H1 (cell line): ENCODE measurements around the gene ASXL3. TPM values are rescaled to one million over a fixed set of nuclear protein-coding genes. Genes with fewer than 3 reads are reported as not detected.

Experiments
- CTCF ChIA-PET: fragments of 300-600 bp; sonication (Branson Sonifier 250); formaldehyde crosslinking; loops from one replicate; lab custom pipeline; 2021; ENCODE audit not compliant: partially characterized antibody; lab: Charles Lee
- POLR2A ChIA-PET: fragments of 300-600 bp; sonication (Branson Sonifier 250); formaldehyde crosslinking; loops from one replicate; lab custom pipeline; 2021; ENCODE audit warnings: inconsistent platforms; ENCODE audit not compliant: partially characterized antibody; lab: Charles Lee
- DNase-seq, 2 experiments: peaks; one replicate each; pipeline versions ENCODE4 v3.0.0 to v3.0.0-alpha.2; 2010 to 2022; ENCODE audit warnings: low spot score in 2 of 2, low read depth in 1 of 2, mixed read lengths in 1 of 2
- FAIRE-seq: peaks from 2 replicates; lab custom pipeline; 2011; peaks lifted over from hg19 to GRCh38; lab: Jason Lieb, UNC
- H2AFZ ChIP-seq: 2 replicates; pipeline ENCODE4 v1.8.1; 2012; ENCODE audit warnings: low read length, inconsistent platforms
- H2AK5ac ChIP-seq: 2 replicates; pipeline ENCODE4 v1.6.1; 2013; ENCODE audit warnings: low read depth, low read length
- H2BK120ac ChIP-seq: replicated peaks from 2 replicates; pipeline ENCODE3; 2013; ENCODE audit warnings: low read depth, low read length, inconsistent platforms
- H2BK12ac ChIP-seq: 2 replicates; pipeline ENCODE4 v1.6.1; 2013; ENCODE audit warnings: low read depth, low read length
- H2BK15ac ChIP-seq: 2 replicates; pipeline ENCODE4 v1.6.1; 2013; ENCODE audit warnings: low read length
- H2BK20ac ChIP-seq: 2 replicates; pipeline ENCODE4 v1.6.1; 2013; ENCODE audit warnings: low read length
- H2BK5ac ChIP-seq: 2 replicates; pipeline ENCODE4 v1.6.1; 2013; ENCODE audit warnings: low read depth, low read length
- H3K14ac ChIP-seq: 2 replicates; pipeline ENCODE4 v1.6.1; 2013; ENCODE audit warnings: inconsistent platforms; ENCODE audit not compliant: insufficient read length
- H3K18ac ChIP-seq: 2 replicates; pipeline ENCODE4 v1.6.1; 2013; ENCODE audit warnings: low read length; ENCODE audit errors: extremely low read depth
- H3K23ac ChIP-seq: 2 replicates; pipeline ENCODE4 v1.6.1; 2013; ENCODE audit warnings: inconsistent platforms; ENCODE audit not compliant: insufficient read length
- H3K23me2 ChIP-seq: 2 replicates; pipeline ENCODE4 v1.6.1; 2013; ENCODE audit warnings: low read depth, low read length
- H3K27ac ChIP-seq: 2 replicates; pipeline ENCODE4 v1.6.1; 2011; ENCODE audit warnings: low read depth, low read length, inconsistent platforms
- H3K27me3 ChIP-seq, 4 experiments: replicated peaks in 1 of 4; 1 replicate in 1 of 4; 2 replicates in 3 of 4; pipeline versions ENCODE4 v1.6.1 to v1.8.1; 2011 to 2013; ENCODE audit warnings: low read length in 3 of 4, mild to moderate bottlenecking in 3 of 4, inconsistent platforms in 2 of 4, mixed read lengths in 2 of 4, moderate library complexity in 1 of 4; ENCODE audit not compliant: control insufficient read depth in 3 of 4, insufficient read depth in 3 of 4; ENCODE audit errors: extremely low read depth in 1 of 4
- H3K36me3 ChIP-seq, 4 experiments: 2 replicates each; pipeline versions ENCODE4 v1.6.1 to v1.8.1; 2011 to 2013; ENCODE audit warnings: mild to moderate bottlenecking in 4 of 4, low read length in 3 of 4, moderate library complexity in 2 of 4, control low read depth in 1 of 4, inconsistent platforms in 1 of 4; ENCODE audit not compliant: insufficient read depth in 4 of 4, control insufficient read depth in 2 of 4
- H3K4ac ChIP-seq: replicated peaks from 2 replicates; pipeline ENCODE3; 2013; ENCODE audit warnings: low read length, low read depth, mixed read lengths, inconsistent platforms; ENCODE audit not compliant: insufficient read length
- H3K4me1 ChIP-seq, 4 experiments: replicated peaks in 1 of 4; 1 replicate in 1 of 4; 2 replicates in 3 of 4; pipeline versions ENCODE4 v1.6.1 to v1.8.1; 2011 to 2013; ENCODE audit warnings: low read length in 3 of 4, inconsistent platforms in 2 of 4, mixed read lengths in 1 of 4; ENCODE audit not compliant: insufficient read depth in 4 of 4, control insufficient read depth in 3 of 4
- H3K4me2 ChIP-seq, 2 experiments: 2 replicates each; pipeline versions ENCODE4 v1.6.1 to v1.8.1; 2011 to 2013; ENCODE audit warnings: low read depth in 2 of 2, low read length in 2 of 2, control low read depth in 1 of 2, inconsistent platforms in 1 of 2, mild to moderate bottlenecking in 1 of 2; ENCODE audit not compliant: insufficient read depth in 1 of 2
- H3K4me3 ChIP-seq, 4 experiments: fragments of 200-600, 300-600 bp in 1 of 4; sonication (generic), shearing (Covaris generic), sonication (Bioruptor Twin) in 1 of 4; 2 replicates each; pipeline versions ENCODE4 v1.5.1 to v1.8.1; 2011 to 2016; ENCODE audit warnings: low read length in 4 of 4, low read depth in 3 of 4, control low read depth in 2 of 4, inconsistent platforms in 2 of 4, mild to moderate bottlenecking in 2 of 4, mixed read lengths in 1 of 4, moderate library complexity in 1 of 4; ENCODE audit not compliant: insufficient read depth in 2 of 4; ENCODE audit errors: extremely low read depth in 1 of 4
- H3K56ac ChIP-seq: replicated peaks from 2 replicates; pipeline ENCODE3; 2013; ENCODE audit warnings: low read depth, mild to moderate bottlenecking, mixed read lengths, low read length, inconsistent platforms; ENCODE audit not compliant: insufficient read length
- H3K79me1 ChIP-seq: 2 replicates; pipeline ENCODE4 v1.6.1; 2013; ENCODE audit warnings: low read depth, low read length, control low read depth
- H3K79me2 ChIP-seq, 2 experiments: 2 replicates each; pipeline versions ENCODE4 v1.6.1 to v1.8.1; 2012 to 2013; ENCODE audit warnings: low read length in 2 of 2, mild to moderate bottlenecking in 2 of 2, inconsistent platforms in 1 of 2; ENCODE audit not compliant: insufficient read depth in 2 of 2, control insufficient read depth in 1 of 2
- H3K9ac ChIP-seq, 4 experiments: replicated peaks in 1 of 4; 1 replicate in 1 of 4; 2 replicates in 3 of 4; pipeline versions ENCODE4 v1.6.1 to v1.8.1; 2011 to 2013; ENCODE audit warnings: low read depth in 3 of 4, low read length in 3 of 4, control low read depth in 2 of 4, mild to moderate bottlenecking in 2 of 4, moderate library complexity in 2 of 4, inconsistent platforms in 1 of 4; ENCODE audit errors: extremely low read depth in 1 of 4
- H3K9me3 ChIP-seq, 2 experiments: 2 replicates each; pipeline versions ENCODE4 v1.6.1 to v1.8.1; 2012 to 2013; ENCODE audit warnings: mild to moderate bottlenecking in 2 of 2, moderate library complexity in 2 of 2, control low read depth in 1 of 2, inconsistent platforms in 1 of 2, low read depth in 1 of 2, low read length in 1 of 2, mixed read lengths in 1 of 2; ENCODE audit not compliant: insufficient read depth in 2 of 2
- H4K20me1 ChIP-seq, 2 experiments: replicated peaks in 1 of 2; 2 replicates each; pipeline versions ENCODE3 to v1.8.1; 2011 to 2013; ENCODE audit warnings: inconsistent platforms in 2 of 2, low read length in 2 of 2, mild to moderate bottlenecking in 1 of 2; ENCODE audit not compliant: insufficient read depth in 2 of 2, control insufficient read depth in 1 of 2
- H4K5ac ChIP-seq: 2 replicates; pipeline ENCODE4 v1.6.1; 2013; ENCODE audit warnings: low read length, low read depth, mixed read lengths, inconsistent platforms; ENCODE audit not compliant: insufficient read length
- H4K8ac ChIP-seq: 2 replicates; pipeline ENCODE4 v1.8.0; 2013; ENCODE audit warnings: mild to moderate bottlenecking, moderate library complexity, low read length, inconsistent platforms; ENCODE audit not compliant: insufficient read depth; ENCODE audit errors: extremely low read depth
- H4K91ac ChIP-seq: replicated peaks from 2 replicates; pipeline ENCODE3; 2013; ENCODE audit warnings: low read length, mixed read lengths, inconsistent platforms; ENCODE audit not compliant: insufficient read length
- CHD2 ChIP-seq: IDR thresholded peaks from 2 replicates; pipeline ENCODE4 v1.6.1; 2012; ENCODE audit warnings: low read length, improper control_type of control experiment
- JUND ChIP-seq: IDR thresholded peaks from 2 replicates; pipeline ENCODE4 v1.6.1; 2011; ENCODE audit warnings: mild to moderate bottlenecking, improper control_type of control experiment, low read length
- MAFK ChIP-seq: IDR thresholded peaks from 2 replicates; pipeline ENCODE4 v1.6.1; 2012; ENCODE audit warnings: low read depth, mild to moderate bottlenecking, improper control_type of control experiment, low read length
- RAD21 ChIP-seq, 2 experiments: IDR thresholded peaks in 1 of 2; conservative IDR thresholded peaks in 1 of 2; 2 replicates each; pipeline ENCODE4 v1.6.1; 2011; ENCODE audit warnings: low read depth in 2 of 2, low read length in 2 of 2, improper control_type of control experiment in 1 of 2, inconsistent platforms in 1 of 2, mild to moderate bottlenecking in 1 of 2, moderate library complexity in 1 of 2
- RBBP5 ChIP-seq: IDR thresholded peaks from 2 replicates; pipeline ENCODE4 v1.7.1; 2012; ENCODE audit warnings: low read depth, mild to moderate bottlenecking, inconsistent platforms, low read length, moderate library complexity, borderline replicate concordance
- RFX5 ChIP-seq: IDR thresholded peaks from 2 replicates; pipeline ENCODE4 v1.6.1; 2011; ENCODE audit warnings: low read depth, low read length, improper control_type of control experiment, borderline replicate concordance
- SP2 ChIP-seq: IDR thresholded peaks from 2 replicates; pipeline ENCODE4 v1.6.1; 2012; ENCODE audit warnings: mild to moderate bottlenecking, low read length, inconsistent platforms
- SUZ12 ChIP-seq: fragments of 200-600 bp; sonication (generic); IDR thresholded peaks from 2 replicates; pipeline ENCODE4 v1.6.1; 2012; ENCODE audit warnings: mild to moderate bottlenecking, inconsistent platforms, low read length, moderate library complexity, mixed read lengths
- WGBS, 2 experiments: shearing (Covaris generic) in 1 of 2; methylation state at CpG; one replicate each; pipeline versions ENCODE4 v1.1.6 to v1.1.7; 2013 to 2015; ENCODE audit warnings: low lambda C conversion rate in 2 of 2, mixed read lengths in 2 of 2, inconsistent platforms in 1 of 2, low coverage in 1 of 2, missing lambda C conversion rate in 1 of 2; ENCODE audit not compliant: insufficient replicate concordance in 2 of 2, insufficient coverage in 1 of 2, insufficient read length in 1 of 2; ENCODE audit errors: extremely low coverage in 1 of 2, missing lambda C conversion rate in 1 of 2; 5-methylcytosine and 5-hydroxymethylcytosine counted together
- polyA plus RNA-seq, 7 experiments: library from polyadenylated mRNA; depleted of rRNA in 3 of 7; stranded (reverse) in 5 of 7; unstranded in 2 of 7; fragments of >200 nt in 5 of 7; fragments of 200-250 nt in 2 of 7; gene quantifications; 1 replicate in 5 of 7; 2 replicates in 1 of 7; 4 replicates in 1 of 7; pipeline versions ENCODE4 v1.2.1 to v1.2.3, GENCODE V29; 2011 to 2013; ENCODE audit warnings: missing spikeins in 2 of 7, mixed read lengths in 2 of 7
- total RNA-seq: library from RNA; stranded (reverse); fragmentation: NEBNext Ultra II Directional; extraction: Animal tissue kit (Norgen Biotek cat#: 25700); gene quantifications from 2 replicates; pipeline ENCODE4 v1.2.1, GENCODE V29; 2021
- TF ChIP-seq, protein P1 (sequence below), 3 experiments: IDR thresholded peaks; 1 replicate in 2 of 3; 2 replicates in 1 of 3; pipeline versions ENCODE4 v1.5.1 to v1.6.1; 2011; ENCODE audit warnings: low read length in 3 of 3, mild to moderate bottlenecking in 3 of 3, inconsistent platforms in 2 of 3, low read depth in 1 of 3, moderate library complexity in 1 of 3; ENCODE audit not compliant: insufficient read depth in 1 of 3; ENCODE audit errors: control extremely low read depth in 1 of 3
- TF ChIP-seq, protein P2 (sequence below): IDR thresholded peaks from 2 replicates; pipeline ENCODE4 v1.6.1; 2012; ENCODE audit warnings: inconsistent platforms

The ASXL3 gene
- total and polyA plus RNA-seq, 2 of the 8 experiments (the other 6 are each of a cell fraction or from before 2014, with no cell fraction given), result 0.08 to 1.3 TPM

DNA sequence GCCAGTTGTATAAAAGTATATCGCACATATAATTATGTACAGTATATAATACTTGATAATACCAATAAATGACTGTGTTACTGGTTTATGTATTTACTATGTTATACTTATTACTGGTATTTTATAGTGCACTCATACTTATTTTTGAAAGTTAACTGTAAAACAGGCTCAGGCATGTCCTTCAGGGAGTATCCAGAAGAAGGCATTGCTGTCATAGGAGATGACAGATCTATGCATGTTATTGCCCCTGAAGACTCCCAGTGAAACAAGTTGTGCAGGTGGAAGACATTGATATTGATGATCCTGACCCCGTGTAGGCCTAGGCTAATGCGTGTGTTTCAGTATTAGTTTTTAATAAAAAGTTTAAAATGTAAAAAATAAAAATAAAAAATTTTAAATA is 20.3 kb upstream of the ASXL3 start:
- no peaks in the 10 kb centered on the region for H3K36me3 ChIP-seq
- CTCF ChIA-PET, result interaction anchor here (1.0 to 1.2 kb wide), 2 partner anchors 15 to 118 kb away, joined by 3 read pairs; no protein-coding TSS in a partner anchor
- no peaks in the 10 kb centered on the region for H3K9me3 ChIP-seq
- no peaks in the 10 kb centered on the region for H3K79me1 ChIP-seq
- no peak overlapping the region for H2AK5ac ChIP-seq
- no peak overlapping the region for H2BK12ac ChIP-seq
- no peak overlapping the region for H2BK20ac ChIP-seq
- H3K14ac ChIP-seq, result no peak overlapping the region
- H3K9ac ChIP-seq, result no peak overlapping the region
- H2BK5ac ChIP-seq, result no peak overlapping the region
- no peak overlapping the region for H4K91ac ChIP-seq
- H3K4me1 ChIP-seq, result 0 out of 7 replicates have a peak, but pooled peaks cover 0 to 5% (median 1%) of the 10 kb centered on the region in 4 experiments
- H2AFZ ChIP-seq, result no peak overlapping the region
- no peak overlapping the region for H3K4me3 ChIP-seq
- no peak for DNase-seq
- WGBS, 2 experiments, result 87% methylated on average over 3 of the region's 3 CpGs; no CpG with 5 or more reads in 1 of the 2 experiments
- H4K8ac ChIP-seq, result no peak overlapping the region
- no peaks in the 10 kb centered on the region for H4K20me1 ChIP-seq
- no peak for FAIRE-seq
- H3K23me2 ChIP-seq, result no peaks in the 10 kb centered on the region
- H3K79me2 ChIP-seq, result no peaks in the 10 kb centered on the region
- no peak overlapping the region for H2BK15ac ChIP-seq
- H3K23ac ChIP-seq, result no peak overlapping the region
- no peaks in the 10 kb centered on the region for H3K27me3 ChIP-seq
- no peak overlapping the region for H3K4ac ChIP-seq
- no peak overlapping the region for H3K56ac ChIP-seq
- H2BK120ac ChIP-seq, result no peak overlapping the region
- no peak overlapping the region for H3K18ac ChIP-seq
- POLR2A ChIA-PET, result no interaction called here
- no peak overlapping the region for H3K27ac ChIP-seq
- no peak overlapping the region for H3K4me2 ChIP-seq
- no peak overlapping the region for H4K5ac ChIP-seq
- TF ChIP-seq MAFK (no peak), RFX5 (no peak), RAD21 (IDR thresholded peaks at IDR 0.05 in 1 of 2, conservative IDR thresholded peaks at IDR 0.05 in 1 of 2; ENCODE audit: low read depth in 2 of 2, low read length in 2 of 2) (no peak), CHD2 (no peak), SP2 (no peak), JUND (no peak), RBBP5 (no peak), SUZ12 (no peak)
- TF ChIP-seq, protein P1, sequence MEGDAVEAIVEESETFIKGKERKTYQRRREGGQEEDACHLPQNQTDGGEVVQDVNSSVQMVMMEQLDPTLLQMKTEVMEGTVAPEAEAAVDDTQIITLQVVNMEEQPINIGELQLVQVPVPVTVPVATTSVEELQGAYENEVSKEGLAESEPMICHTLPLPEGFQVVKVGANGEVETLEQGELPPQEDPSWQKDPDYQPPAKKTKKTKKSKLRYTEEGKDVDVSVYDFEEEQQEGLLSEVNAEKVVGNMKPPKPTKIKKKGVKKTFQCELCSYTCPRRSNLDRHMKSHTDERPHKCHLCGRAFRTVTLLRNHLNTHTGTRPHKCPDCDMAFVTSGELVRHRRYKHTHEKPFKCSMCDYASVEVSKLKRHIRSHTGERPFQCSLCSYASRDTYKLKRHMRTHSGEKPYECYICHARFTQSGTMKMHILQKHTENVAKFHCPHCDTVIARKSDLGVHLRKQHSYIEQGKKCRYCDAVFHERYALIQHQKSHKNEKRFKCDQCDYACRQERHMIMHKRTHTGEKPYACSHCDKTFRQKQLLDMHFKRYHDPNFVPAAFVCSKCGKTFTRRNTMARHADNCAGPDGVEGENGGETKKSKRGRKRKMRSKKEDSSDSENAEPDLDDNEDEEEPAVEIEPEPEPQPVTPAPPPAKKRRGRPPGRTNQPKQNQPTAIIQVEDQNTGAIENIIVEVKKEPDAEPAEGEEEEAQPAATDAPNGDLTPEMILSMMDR (IDR thresholded peaks at IDR 0.05; ENCODE audit: control extremely low read depth in 1 of 3, insufficient read depth in 1 of 3, low read depth in 1 of 3, low read length in 3 of 3), result no peak
- TF ChIP-seq, protein P2, sequence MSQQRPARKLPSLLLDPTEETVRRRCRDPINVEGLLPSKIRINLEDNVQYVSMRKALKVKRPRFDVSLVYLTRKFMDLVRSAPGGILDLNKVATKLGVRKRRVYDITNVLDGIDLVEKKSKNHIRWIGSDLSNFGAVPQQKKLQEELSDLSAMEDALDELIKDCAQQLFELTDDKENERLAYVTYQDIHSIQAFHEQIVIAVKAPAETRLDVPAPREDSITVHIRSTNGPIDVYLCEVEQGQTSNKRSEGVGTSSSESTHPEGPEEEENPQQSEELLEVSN, result no peak
